Measurements from ENCODE around the gene SLC6A3. TPM values are rescaled to one million over a fixed set of nuclear protein-coding genes. Genes with fewer than 3 reads are reported as not detected.

SLC6A3 gene
- total RNA-seq, 4 donors from 2014 or later: 0.16 to 0.22 TPM; not detected in 2

GRCh38 chr5:1378866-1379659 lies 66.2 kb downstream of the SLC6A3 start:
- TF ChIP-seq CTCF (IDR thresholded peaks at IDR 0.05; ENCODE audit: low read depth): no peak

GRCh38 chr5:1378096-1378495 lies 67.1 kb downstream of the SLC6A3 start:
- no peak for TF ChIP-seq CTCF (IDR thresholded peaks at IDR 0.05; ENCODE audit: low read depth)

GRCh38 chr5:1376981-1377380 lies 68.3 kb downstream of the SLC6A3 start:
- TF ChIP-seq CTCF (IDR thresholded peaks at IDR 0.05; ENCODE audit: low read depth): no peak

- TF ChIP-seq CTCF (IDR thresholded peaks at IDR 0.05; ENCODE audit: low read depth): no peak
Measured at GRCh38 chr5:1375871-1376810, 69.1 kb downstream of the SLC6A3 start.

GRCh38 chr5:1374679-1375055 lies 70.6 kb downstream of the SLC6A3 start:
- no peak for TF ChIP-seq CTCF (IDR thresholded peaks at IDR 0.05; ENCODE audit: low read depth)

- no peak for TF ChIP-seq CTCF (IDR thresholded peaks at IDR 0.05; ENCODE audit: low read depth)
Measured at GRCh38 chr5:1374030-1374678, 71.1 kb downstream of the SLC6A3 start.
